ENCODE data around the gene CCNJ. TPM values are rescaled to one million over a fixed set of nuclear protein-coding genes. Genes with fewer than 3 reads are reported as not detected.
A peak's percentile ranks its signal among the peaks of the same experiment; 100 is the strongest.

Gene CCNJ
- total and polyA plus RNA-seq, 9 of the 15 experiments (the other 6 are each of a cell fraction or from before 2014, with no cell fraction given), result 0.69 to 15.7 (median 9.2) TPM

DNA sequence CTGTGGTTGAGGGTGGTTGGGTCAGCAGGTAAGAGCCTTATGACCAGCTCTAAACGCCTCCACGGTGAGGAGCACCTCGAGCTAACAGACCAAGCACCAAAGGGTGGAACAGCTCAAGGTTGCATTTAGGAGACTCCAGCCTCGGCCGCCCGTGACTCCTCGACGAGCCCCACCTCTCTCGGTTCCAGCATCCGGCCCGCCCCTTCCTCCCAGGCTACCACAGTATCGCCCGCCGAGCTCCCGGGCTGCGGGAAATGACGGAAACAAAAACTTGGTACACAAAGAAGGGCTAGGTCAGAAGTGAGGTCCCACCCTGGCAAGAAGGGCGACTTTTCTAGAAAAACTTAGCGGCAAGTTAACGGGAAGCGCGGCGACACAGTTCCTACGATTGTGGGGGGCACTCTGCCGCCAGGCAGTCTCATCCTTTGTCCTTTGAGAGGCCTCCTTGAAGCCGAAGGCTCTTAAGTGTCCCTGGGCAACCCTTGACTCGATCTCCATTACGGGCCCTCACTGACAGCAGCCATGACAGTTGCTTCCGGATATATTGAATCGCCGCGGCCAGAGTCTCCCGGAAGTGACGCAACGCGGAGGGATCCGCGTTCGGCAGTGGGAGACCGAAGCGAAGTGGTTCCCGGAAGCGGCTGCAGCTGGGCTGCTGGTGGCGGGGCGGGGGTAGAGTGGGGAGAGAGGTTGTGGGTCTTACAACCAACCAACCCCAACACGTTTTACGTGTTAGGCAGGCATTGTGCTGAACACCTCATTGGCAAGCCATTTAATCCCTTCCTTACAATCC lies 46.5 kb downstream of the CCNJ start (continued):
- TF ChIP-seq ZBTB5 (IDR thresholded peaks at IDR 0.05) (no peak), GABPB1 (CRISPR knock-in tag; IDR thresholded peaks at IDR 0.05) (peak; percentile 97), E4F1 (CRISPR knock-in tag; IDR thresholded peaks at IDR 0.05; ENCODE audit: borderline replicate concordance) (no peak), MTF1 (CRISPR knock-in tag; IDR thresholded peaks at IDR 0.05; ENCODE audit: borderline replicate concordance) (no peak), FOXK1 (CRISPR knock-in tag; IDR thresholded peaks at IDR 0.05; ENCODE audit: borderline replicate concordance) (peak; percentile 43; the same call in 1 of the 2 replicates), ZNF589 (CRISPR knock-in tag; IDR thresholded peaks at IDR 0.05; ENCODE audit: low read depth) (no peak), FOXO4 (CRISPR knock-in tag; IDR thresholded peaks at IDR 0.05) (no peak), SFPQ (IDR thresholded peaks at IDR 0.05; ENCODE audit: low read depth, low read length) (no peak), CREM (IDR thresholded peaks at IDR 0.05; ENCODE audit: low read depth) (peak; percentile 96), SLC30A9 (CRISPR knock-in tag; IDR thresholded peaks at IDR 0.05) (no peak), ZBTB26 (CRISPR knock-in tag; IDR thresholded peaks at IDR 0.05) (no peak)
- TF ChIP-seq, protein P1, sequence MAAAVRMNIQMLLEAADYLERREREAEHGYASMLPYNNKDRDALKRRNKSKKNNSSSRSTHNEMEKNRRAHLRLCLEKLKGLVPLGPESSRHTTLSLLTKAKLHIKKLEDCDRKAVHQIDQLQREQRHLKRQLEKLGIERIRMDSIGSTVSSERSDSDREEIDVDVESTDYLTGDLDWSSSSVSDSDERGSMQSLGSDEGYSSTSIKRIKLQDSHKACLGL (CRISPR knock-in tag; IDR thresholded peaks at IDR 0.05; ENCODE audit: borderline replicate concordance, poor library complexity, severe bottlenecking), result no peak

Data from K562 (cell line).